HTERT RPE-1 (cell line): Measurements from ENCODE around the gene NCAM1.
"Not testable (repeated sequence)": the region's sequence is repeated elsewhere in the genome, so short reads cannot be mapped to it uniquely, and the experiment has no call there.

Experiments used
- in situ Hi-C: fragments of 300-500 bp; cut with MboI; formaldehyde crosslinking; loops from 4 replicates; pipeline ENCODE4 v1.14.3; 2020; ENCODE audit warnings: low sequenced_read_pairs

Gene NCAM1

DNA sequence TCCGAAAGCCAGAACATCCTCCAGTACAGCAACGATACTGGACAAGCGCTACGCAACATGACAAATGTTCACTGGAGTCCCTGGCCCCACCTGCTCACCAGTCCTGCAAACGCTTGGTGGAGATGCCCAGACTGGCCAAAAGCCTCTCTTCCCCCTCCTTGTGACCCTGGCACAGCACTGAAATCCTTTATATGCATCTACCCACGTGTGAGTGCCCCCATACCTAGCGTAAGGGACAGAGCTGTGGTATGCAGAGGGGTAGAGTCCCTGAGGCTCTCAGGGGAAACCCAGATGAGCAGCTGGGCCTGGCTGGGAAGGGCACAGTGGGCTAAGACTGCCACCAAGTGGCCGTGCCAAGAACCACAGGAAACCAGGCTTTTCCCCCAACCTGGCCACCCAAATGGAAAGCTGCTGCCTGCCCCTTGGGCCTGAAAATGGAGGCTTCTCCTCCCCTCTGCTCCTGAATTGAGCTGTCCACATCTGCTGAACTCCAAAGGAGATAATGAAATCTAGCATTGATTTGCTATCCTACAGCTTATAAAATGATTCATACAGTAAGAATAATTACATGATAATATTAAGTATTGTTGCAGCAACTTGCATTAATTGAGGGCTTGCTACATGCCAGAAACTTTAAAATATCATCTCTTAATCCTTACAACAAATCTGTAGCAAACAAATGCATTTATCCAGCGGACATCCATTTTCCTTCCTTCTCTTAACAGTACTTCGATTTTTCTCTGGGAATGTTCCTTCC lies 328.4 kb downstream of the NCAM1 start:
- in situ Hi-C loops = no loop called here

DNA sequence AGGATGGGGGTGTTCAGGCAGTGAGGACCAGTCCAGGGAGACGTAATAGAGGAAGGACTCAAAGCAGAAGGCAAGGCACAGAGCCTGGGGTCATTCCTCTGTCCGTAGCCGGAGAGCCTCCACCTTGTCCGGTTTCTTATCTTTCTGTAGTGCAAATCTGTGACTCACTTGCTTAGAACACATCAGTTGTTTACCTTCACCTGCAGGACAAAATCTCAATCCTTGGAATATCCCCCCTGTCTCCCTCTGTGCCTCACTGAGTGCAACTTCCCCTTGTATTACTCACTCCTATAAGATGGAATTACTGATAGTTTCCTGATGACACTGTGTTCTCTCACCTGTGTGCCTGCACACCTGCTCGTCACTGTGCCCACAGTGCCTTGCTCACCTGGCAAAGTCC lies 332.7 kb downstream of the NCAM1 start:
- in situ Hi-C loops = no loop called here

DNA sequence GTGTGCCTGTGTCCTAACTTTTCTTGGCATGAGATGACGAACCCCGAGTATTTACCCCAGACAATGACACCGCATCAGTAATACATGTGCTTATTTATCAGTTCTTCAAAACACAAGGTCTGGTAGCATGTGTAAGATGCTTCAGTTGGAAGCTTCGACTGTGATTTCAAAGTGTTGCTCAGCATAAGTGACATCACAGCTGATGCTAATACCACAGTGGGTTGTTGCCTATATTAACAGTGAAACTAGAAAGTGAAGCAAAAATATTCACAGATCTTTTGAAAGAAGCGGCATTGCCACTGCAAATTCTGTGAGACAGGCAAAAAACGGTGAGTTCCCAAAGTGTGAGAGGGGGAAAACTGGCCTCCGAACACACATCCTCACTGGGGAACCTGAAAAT lies 334.8 kb downstream of the NCAM1 start:
- in situ Hi-C loops = no loop called here

DNA sequence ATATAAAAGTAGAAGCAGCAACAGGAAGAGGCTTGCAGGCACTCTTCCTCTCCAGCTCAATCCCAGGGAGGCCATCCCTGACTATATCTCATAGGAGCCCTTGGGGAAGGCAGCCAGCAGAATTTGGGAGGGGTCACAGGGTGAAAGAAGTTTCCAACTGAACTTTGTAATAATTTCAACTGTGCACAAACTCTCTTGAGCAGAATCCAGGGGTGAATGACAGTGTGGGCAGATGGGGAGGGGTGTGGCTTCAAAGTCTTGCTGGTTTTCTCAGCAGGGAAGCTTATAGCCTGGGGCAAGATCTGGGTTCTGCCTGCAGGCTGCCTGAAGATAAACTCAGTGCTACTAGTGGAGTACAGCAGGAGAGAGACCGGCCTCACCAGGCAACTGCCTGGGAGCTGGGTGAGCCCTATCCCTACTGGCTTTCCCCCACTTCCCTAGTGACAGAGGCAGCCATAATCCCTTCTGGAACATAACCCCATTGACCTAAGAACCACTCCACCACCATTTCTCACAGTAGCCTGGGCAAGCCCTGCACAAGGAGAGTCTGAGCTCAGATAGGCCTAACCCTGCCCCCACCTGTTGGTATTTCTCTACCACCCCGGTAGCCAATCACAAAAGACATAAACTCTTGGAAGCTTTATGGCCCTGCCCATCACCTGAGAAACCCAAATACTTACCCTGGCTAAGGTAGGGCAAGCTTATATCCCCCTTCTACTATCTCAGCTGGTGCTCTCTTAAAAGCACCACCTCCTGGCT lies 335.4 kb downstream of the NCAM1 start:
- in situ Hi-C loops = no loop called here

DNA sequence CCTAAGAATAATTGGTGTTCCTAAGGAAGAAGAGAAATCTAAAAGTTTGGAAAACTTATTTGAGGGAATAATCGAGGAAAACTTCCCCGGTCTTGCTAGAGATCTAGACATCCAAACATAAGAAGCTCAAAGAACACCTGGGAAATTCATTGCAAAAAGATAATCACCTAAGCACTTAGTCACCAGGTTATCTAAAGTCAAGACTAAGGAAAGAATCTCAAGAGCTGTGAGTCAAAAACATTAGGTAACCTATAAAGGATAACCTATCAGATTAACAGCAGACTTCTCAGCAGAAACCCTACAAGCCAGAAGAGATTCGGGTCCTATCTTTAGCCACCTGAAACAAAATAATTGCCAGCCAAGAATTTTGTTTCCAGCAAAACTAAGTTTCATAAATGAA lies 337.3 kb downstream of the NCAM1 start:
- in situ Hi-C loops = not testable (repeated sequence)

DNA sequence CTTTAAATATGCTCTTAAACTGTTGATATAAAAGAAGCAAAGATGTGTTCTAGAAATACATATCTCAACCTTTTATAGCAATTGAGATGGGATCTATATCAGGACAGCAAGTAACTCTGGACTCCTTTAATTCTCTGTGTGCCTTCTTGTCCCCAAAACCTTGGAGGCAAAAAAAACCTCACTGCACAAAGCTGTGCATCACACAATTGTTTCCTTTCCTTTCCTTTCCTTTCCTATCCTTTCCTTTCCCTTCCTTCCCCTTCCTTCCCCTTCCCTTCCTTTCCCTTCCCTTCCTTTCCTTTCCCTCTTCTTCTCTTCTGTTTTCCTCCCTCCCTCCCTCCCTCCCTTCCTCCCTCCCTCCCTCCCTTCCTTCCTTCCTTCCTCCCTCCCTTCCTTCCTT lies 343.7 kb downstream of the NCAM1 start:
- in situ Hi-C loops = no loop called here

DNA sequence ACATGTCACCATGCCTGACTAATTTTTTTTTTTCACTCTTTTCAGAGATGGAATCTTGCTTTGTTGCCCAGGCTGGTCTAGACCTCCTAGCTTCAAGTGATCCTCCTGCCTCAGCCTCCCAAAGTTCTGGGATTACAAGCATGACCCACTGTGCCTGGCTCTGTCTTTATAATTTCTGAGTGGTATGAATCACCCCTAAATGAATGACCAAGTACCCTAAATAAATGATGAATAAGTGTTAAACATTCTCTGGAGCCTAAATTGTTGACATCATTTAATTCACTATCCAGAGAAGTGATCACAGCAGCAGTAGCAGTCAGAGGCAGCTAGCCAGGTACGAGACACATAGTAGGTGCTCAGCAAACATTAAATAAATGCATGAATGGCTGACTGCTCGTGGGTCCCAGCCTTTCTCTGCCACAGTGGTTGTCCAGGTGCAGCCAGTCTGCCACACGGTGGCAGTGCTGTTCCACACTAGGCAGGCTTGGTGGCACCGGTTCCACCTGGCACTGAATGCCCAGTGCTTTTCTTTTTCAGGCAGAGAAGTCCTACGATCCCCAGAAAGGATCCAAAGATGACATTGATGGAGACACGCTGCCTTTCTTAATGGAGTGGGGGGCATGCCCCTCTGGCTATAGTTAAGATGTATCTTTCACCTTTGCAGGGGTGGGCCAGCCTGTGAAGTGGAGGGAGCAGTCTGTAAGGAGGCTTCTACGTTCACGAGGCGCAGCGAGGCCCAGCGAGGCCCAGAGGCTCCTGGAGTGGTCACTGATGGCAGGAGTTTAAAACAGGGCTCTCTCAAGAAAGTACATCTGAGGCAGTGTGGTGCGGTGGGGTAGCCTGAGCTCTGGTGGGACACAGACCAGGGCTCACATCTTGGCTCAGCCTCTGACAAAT lies 344.5 kb downstream of the NCAM1 start:
- in situ Hi-C loops = no loop called here

DNA sequence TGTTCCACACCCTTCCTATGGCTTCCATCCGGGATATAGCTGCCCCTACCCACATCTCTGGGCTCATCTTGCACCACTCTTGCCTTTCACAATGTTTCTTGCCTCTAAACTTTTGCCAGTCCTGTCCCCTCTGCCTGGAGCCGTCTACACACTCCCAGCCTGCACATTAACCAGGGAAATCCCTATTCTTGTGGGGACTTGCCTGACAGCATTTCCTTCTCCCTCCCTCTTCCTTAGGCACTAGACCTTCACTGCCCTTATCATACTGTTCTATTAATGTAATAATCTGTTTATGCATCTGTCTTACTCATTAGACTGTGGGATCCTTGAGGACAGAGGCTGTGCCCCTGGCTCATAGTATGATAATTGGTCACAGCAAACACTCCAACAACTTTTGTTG lies 347.4 kb downstream of the NCAM1 start:
- in situ Hi-C loops = no loop called here

DNA sequence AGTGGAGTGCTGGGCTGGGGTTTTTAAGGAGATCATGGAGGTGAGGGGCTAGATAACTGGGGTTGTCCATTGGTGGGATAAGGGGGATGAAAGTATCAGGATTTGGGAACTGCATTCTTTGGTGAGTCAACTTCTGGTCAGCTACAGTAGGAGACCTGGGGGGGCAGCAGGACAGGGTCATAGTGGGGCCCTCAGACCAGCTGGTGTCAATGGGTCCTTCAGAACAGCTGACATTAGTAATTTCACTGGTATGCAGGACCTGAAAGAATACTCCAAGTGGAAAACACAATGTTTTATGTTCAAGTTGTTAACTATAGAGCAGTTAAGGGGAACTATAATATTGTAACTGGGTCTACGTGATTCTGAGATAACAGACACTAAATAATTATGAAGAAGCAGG lies 350.3 kb downstream of the NCAM1 start:
- in situ Hi-C loops = no loop called here

DNA sequence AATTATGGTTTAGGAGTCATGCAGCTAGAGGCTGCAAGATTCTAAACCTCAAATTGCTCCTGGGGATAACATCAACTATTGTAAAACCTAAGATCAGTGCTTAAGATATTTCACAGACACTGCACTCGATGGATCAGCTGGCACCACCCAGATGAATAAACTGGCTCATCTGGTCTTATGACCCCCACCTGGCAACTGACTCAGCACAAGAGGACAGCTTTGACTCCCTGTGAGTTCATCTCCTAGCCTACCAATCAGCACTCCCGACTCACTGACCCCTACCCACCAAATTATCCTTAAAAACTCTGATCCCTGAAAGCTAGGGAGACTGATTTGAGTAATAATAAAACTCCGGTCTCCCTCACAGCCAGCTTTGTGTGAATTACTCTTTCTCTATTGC lies 352.4 kb downstream of the NCAM1 start:
- in situ Hi-C loops = no loop called here

DNA sequence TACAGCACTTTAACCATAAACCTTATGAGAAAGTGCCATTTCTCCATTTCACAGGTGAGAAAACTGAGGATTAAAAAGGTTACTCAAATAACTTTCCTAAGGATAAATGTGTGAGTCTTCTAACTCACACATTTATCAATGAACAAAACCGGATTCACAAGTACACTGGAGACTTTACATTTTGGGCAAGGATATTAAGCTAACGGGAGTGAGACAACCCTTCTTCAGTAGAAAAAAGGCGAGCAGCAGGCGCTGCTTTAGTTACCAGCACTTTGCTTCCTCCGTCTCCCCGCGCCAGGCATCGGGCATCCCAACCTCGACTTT lies 352.8 kb downstream of the NCAM1 start:
- in situ Hi-C loops = no loop called here

DNA sequence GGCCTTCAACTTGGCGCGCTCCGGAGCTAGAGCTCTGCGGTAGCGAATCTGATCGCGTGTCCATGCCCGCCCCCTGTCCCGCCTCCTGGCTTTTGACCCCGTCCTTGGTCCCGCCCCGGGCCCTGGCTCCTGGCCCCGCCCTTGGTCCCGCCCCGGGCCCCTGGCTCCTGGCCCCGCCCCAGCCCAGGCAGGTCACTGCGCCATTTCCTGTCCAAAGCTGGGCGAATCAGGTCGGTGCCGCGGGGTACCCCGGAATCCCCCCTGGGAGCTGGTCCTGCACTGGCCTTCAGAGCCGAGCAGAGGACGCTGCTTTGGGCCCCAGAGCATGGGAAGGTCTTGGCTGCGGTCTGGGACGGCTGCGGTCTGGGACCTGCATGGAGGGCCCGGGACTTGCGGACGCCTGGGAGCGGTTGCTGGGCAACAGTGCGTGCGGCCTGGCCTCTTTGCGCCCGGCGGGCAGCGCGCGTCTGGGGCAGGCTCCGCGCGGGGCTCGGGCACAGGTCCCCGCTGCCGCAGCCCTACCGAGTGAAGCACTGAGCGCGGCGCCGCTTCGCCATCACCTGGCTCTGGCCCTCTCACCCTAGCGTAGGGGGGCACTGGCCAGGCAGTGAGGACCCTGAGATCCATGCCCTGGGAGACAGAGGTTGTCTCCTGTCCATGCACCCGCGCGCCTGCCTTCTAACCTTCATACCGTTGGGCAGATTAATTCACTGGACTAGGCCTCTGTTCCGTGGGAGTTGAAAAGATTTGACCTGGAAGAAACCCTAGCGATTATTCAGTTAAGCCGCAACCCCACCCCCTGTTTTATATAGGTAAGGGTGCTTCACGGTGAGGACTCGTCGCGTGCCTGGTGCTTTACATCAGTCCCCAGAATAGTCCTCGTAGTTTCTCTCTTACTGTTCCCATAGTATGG lies 353.4 kb downstream of the NCAM1 start, which contains the start of gene TTC12:
Gene TTC12 (plus strand): TSS at position 195 of the 913 bp plus-strand sequence. CDS start 1,675 bp downstream, outside the sequence.
- in situ Hi-C loops = no loop called here

DNA sequence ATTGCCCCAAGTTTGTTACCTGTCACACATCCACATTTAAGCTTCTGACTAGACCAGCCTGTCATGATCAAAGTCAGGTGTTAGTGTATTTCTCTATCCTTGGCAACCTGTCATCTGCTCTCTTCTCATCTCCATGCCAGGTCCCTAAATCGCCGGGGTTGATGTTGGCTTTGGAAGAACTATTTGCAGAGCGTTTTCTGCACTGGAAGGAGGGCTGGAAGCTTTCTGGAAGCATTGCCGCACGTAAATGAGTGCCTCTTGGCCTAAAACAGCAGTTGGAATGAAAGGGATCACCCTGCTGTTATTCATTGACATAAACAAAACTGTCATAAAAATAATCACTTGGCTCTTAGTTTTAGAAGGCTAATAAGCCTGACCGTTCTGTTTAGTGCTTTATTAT lies 354.6 kb downstream of the NCAM1 start:
- in situ Hi-C loops = no loop called here

DNA sequence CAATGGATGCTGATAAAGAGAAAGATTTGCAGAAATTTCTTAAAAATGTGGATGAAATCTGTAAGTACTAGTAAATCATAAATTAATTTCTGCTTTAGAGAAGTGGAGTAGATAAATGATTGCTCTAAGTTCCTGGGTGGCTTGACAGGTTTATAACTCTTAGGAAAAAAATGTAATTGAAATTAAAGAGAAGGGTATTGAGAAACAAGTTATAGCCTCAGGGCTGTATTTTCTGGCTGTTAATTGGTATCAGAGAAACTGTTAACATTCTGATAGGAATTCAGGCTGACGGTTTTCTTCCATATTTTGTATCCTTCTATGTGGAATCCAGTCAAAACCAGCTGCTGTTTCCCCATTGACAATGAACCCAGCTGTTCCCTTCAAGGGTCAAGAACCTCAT lies 355.0 kb downstream of the NCAM1 start:
- in situ Hi-C loops = no loop called here

DNA sequence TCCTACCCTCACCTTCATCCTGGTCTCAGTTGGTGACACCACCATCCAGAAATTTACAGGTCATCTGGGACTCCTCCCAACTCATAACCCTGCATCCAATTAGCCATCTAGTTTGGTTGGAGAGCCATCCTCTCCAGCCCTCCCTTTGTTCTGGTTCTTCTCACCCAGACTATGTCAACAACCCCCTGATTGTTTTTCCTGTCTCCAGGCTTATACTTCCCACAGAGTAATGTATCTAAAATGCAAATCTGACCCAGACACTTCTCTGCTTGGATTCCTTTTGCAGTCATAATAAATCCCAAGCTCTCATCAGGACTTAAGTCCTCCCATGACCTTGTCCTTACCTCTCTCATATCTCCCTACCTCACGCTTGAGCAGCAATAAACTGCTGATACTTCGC lies 356.1 kb downstream of the NCAM1 start:
- in situ Hi-C loops = no loop called here

DNA sequence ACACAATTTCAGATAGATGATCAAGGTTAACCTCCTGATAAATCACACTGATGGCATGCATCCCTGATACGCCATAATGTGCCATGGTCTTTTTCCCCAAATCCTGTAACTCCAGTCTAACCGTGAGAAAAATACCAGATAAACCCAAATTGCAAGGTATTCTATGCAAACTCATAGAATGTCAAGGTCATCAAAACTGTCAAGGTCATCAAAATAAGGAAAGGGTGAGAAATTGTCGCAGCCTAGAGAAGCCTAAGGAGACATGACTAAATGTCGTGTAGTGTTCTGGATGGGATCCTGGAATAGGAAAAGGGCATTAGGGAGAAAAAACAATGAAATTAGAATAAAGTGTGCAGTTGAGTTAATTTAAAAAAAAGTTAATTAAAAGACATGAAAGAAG lies 357.9 kb downstream of the NCAM1 start:
- in situ Hi-C loops = no loop called here

DNA sequence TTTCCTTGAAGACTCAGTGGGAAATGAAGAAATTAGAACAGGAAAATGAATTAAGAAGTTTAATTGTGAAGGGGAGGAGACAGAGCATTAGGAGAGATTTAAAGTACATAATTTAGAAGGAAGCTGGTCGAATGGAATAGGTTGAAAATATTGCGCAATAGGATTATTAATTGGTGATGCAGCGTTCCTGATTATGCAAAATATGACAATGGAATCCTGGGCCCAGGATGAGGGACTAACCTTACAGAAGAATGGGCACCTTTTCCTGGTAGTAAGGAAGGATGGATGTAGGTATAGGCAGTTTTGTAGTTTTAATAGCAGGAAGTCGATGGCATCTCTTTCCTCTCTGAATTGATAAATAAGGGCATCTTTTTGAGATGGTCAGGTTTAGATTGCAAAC lies 360.9 kb downstream of the NCAM1 start:
- in situ Hi-C loops = no loop called here

DNA sequence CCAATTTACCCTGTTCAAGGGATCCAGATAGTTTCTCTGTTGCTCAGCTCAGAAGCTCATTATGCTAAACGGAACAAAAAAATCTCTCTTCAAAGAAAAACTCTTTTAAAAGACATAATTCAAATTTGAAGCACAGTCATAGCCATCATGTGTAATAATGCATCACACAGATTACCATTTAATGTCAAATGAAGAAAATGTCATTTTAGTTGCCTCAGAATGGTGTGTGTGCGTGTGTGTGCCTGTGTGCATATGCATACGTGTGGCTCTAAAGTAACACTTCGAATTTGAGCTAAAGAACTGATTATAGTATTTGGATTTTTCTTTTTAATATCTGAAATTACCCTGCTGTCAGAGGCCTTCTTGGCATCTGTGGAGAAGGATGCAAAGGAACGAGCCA lies 363.0 kb downstream of the NCAM1 start:
- in situ Hi-C loops = no loop called here
